ENCODE results near the gene HHAT. TPM values are rescaled to one million over a fixed set of nuclear protein-coding genes. Genes with fewer than 3 reads are reported as not detected.

Gene HHAT
- total and polyA plus RNA-seq, 9 of the 15 experiments (the other 6 are each of a cell fraction or from before 2014, with no cell fraction given) = 0.07 to 0.16 (median 0.13) TPM; not detected in 1

DNA sequence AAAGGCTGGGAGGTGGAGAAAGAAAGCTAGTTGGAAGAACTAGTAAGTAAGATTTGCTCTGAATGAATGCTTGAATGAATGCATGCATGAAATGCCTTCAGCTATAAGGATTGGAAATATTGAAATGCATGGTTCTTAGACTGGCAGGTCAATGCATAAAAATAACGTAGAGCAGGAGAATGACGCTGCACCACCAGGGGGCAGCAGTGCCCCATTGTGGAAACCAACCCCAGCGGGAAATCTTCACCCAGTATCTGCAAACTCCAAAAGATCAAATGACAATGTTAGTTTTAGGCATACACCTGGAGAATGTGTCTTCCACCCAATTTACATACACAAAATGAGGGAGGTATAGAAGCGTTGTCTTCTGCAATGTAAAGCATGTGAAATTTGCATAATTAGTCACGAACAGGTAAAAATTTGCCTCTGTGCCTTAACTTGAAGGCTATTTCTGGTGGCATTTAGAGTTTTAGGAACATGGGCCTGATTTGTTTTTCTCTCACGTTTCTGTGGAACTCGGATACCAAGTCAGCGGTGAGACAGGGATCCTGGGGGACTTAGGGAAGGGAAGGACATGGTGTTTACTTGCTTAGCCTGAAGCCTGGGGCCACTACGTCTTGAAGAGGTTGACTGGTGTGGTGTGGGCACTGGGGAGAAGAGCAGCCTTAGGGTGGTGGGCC lies 78.6 kb downstream of the HHAT start (continued):
- TF ChIP-seq, protein P1, sequence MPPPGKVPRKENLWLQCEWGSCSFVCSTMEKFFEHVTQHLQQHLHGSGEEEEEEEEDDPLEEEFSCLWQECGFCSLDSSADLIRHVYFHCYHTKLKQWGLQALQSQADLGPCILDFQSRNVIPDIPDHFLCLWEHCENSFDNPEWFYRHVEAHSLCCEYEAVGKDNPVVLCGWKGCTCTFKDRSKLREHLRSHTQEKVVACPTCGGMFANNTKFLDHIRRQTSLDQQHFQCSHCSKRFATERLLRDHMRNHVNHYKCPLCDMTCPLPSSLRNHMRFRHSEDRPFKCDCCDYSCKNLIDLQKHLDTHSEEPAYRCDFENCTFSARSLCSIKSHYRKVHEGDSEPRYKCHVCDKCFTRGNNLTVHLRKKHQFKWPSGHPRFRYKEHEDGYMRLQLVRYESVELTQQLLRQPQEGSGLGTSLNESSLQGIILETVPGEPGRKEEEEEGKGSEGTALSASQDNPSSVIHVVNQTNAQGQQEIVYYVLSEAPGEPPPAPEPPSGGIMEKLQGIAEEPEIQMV (tag; conservative IDR thresholded peaks at IDR 0.05; ENCODE audit: low read depth) = no peak
- TF ChIP-seq ZC3H11A (IDR thresholded peaks at IDR 0.05; ENCODE audit: low read depth, low read length) (no peak), FOXK2 (conservative IDR thresholded peaks at IDR 0.05 in 1 of 2, IDR thresholded peaks at IDR 0.05 in 1 of 2; ENCODE audit: low read depth in 2 of 2) (no peak), RBM34 (IDR thresholded peaks at IDR 0.05; ENCODE audit: borderline replicate concordance, insufficient read depth, low read length) (no peak), ZNF12 (CRISPR knock-in tag; IDR thresholded peaks at IDR 0.05) (no peak), CBX8 (IDR thresholded peaks at IDR 0.05; ENCODE audit: borderline replicate concordance, extremely low read depth, low read depth, low read length, poor library complexity, severe bottlenecking) (no peak), CREM (IDR thresholded peaks at IDR 0.05; ENCODE audit: low read depth) (peak; percentile 78), HOXB6 (CRISPR knock-in tag; IDR thresholded peaks at IDR 0.05; ENCODE audit: borderline replicate concordance) (no peak), ZNF707 (CRISPR knock-in tag; conservative IDR thresholded peaks at IDR 0.05) (no peak), DPF2 (IDR thresholded peaks at IDR 0.05) (no peak), RCOR1 (IDR thresholded peaks at IDR 0.05; ENCODE audit: borderline replicate concordance in 1 of 2, low read depth in 2 of 2, low read length in 2 of 2) (no peak), SMC3 (conservative IDR thresholded peaks at IDR 0.05; ENCODE audit: insufficient read depth, low read depth, low read length) (peak; percentile 85), MCM3 (IDR thresholded peaks at IDR 0.05) (no peak), ZNF224 (CRISPR knock-in tag; IDR thresholded peaks at IDR 0.05) (no peak), RAD21 (CRISPR knock-in tag; conservative IDR thresholded peaks at IDR 0.05 in 1 of 2, IDR thresholded peaks at IDR 0.05 in 1 of 2) (peak; percentile 74 to 87), MYC (IDR thresholded peaks at IDR 0.05; ENCODE audit: low read depth, low read length) (no peak), MYC (CRISPR knock-in tag; IDR thresholded peaks at IDR 0.05; ENCODE audit: borderline replicate concordance, low read depth) (no peak), HLTF (IDR thresholded peaks at IDR 0.05) (no peak)
- TF ChIP-seq, protein P2, sequence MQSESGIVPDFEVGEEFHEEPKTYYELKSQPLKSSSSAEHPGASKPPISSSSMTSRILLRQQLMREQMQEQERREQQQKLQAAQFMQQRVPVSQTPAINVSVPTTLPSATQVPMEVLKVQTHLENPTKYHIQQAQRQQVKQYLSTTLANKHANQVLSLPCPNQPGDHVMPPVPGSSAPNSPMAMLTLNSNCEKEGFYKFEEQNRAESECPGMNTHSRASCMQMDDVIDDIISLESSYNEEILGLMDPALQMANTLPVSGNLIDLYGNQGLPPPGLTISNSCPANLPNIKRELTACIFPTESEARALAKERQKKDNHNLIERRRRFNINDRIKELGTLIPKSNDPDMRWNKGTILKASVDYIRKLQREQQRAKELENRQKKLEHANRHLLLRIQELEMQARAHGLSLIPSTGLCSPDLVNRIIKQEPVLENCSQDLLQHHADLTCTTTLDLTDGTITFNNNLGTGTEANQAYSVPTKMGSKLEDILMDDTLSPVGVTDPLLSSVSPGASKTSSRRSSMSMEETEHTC (IDR thresholded peaks at IDR 0.05) = no peak
- TF ChIP-seq, protein P3, sequence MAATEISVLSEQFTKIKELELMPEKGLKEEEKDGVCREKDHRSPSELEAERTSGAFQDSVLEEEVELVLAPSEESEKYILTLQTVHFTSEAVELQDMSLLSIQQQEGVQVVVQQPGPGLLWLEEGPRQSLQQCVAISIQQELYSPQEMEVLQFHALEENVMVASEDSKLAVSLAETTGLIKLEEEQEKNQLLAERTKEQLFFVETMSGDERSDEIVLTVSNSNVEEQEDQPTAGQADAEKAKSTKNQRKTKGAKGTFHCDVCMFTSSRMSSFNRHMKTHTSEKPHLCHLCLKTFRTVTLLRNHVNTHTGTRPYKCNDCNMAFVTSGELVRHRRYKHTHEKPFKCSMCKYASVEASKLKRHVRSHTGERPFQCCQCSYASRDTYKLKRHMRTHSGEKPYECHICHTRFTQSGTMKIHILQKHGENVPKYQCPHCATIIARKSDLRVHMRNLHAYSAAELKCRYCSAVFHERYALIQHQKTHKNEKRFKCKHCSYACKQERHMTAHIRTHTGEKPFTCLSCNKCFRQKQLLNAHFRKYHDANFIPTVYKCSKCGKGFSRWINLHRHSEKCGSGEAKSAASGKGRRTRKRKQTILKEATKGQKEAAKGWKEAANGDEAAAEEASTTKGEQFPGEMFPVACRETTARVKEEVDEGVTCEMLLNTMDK (IDR thresholded peaks at IDR 0.05; ENCODE audit: borderline replicate concordance, insufficient read depth, low read depth, low read length, poor library complexity, severe bottlenecking) = no peak
- TF ChIP-seq, protein P4, sequence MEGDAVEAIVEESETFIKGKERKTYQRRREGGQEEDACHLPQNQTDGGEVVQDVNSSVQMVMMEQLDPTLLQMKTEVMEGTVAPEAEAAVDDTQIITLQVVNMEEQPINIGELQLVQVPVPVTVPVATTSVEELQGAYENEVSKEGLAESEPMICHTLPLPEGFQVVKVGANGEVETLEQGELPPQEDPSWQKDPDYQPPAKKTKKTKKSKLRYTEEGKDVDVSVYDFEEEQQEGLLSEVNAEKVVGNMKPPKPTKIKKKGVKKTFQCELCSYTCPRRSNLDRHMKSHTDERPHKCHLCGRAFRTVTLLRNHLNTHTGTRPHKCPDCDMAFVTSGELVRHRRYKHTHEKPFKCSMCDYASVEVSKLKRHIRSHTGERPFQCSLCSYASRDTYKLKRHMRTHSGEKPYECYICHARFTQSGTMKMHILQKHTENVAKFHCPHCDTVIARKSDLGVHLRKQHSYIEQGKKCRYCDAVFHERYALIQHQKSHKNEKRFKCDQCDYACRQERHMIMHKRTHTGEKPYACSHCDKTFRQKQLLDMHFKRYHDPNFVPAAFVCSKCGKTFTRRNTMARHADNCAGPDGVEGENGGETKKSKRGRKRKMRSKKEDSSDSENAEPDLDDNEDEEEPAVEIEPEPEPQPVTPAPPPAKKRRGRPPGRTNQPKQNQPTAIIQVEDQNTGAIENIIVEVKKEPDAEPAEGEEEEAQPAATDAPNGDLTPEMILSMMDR (IDR thresholded peaks at IDR 0.05 in 2 of 3, conservative IDR thresholded peaks at IDR 0.05 in 1 of 3; ENCODE audit: insufficient read depth in 2 of 3, low read depth in 1 of 3, low read length in 3 of 3) = peak; percentile 77 to 89 (median 89)
